Effector CD4-positive, alpha-beta T cell (primary cell): Measurements from ENCODE around the gene SMOC2. TPM values are rescaled to one million over a fixed set of nuclear protein-coding genes. Genes with fewer than 3 reads are reported as not detected.

Experiments
- DNase-seq: peaks from one replicate; pipeline ENCODE4 v3.0.0-alpha.2; 2020
- total RNA-seq: gene quantifications from one replicate; lab custom pipeline; 2026; lab: John Stamatoyannopoulos, UW

Gene SMOC2
- total RNA-seq, result not detected

GRCh38 chr6:168440520-168441433, at the start of gene SMOC2:
SMOC2 (plus strand) TSS chr6:168441184; CDS start chr6:168441371, 187 bp downstream.
- no peak for DNase-seq

GRCh38 chr6:168393126-168393870, 47.7 kb upstream of the SMOC2 start:
- no peak for DNase-seq

- DNase-seq, result no peak
Measured at GRCh38 chr6:168394606-168395005, 46.4 kb upstream of the SMOC2 start.

GRCh38 chr6:168395983-168396382, 45.0 kb upstream of the SMOC2 start:
- DNase-seq, result no peak

GRCh38 chr6:168396561-168396960, 44.4 kb upstream of the SMOC2 start:
- DNase-seq, result no peak

GRCh38 chr6:168397012-168397411, 44.0 kb upstream of the SMOC2 start:
- DNase-seq, result no peak

- DNase-seq, result no peak
Measured at GRCh38 chr6:168400037-168400436, 40.9 kb upstream of the SMOC2 start.

GRCh38 chr6:168403370-168404005, 37.5 kb upstream of the SMOC2 start:
- no peak for DNase-seq

GRCh38 chr6:168404560-168404959, 36.4 kb upstream of the SMOC2 start:
- no peak for DNase-seq

- DNase-seq, result no peak
Measured at GRCh38 chr6:168407842-168408241, 33.1 kb upstream of the SMOC2 start.

- no peak for DNase-seq
Measured at GRCh38 chr6:168408504-168409136, 32.4 kb upstream of the SMOC2 start.

GRCh38 chr6:168410035-168410434, 30.9 kb upstream of the SMOC2 start:
- DNase-seq, result no peak

GRCh38 chr6:168410554-168411011, 30.4 kb upstream of the SMOC2 start:
- DNase-seq, result no peak

GRCh38 chr6:168411130-168411529, 29.9 kb upstream of the SMOC2 start:
- no peak for DNase-seq

- DNase-seq, result no peak
Measured at GRCh38 chr6:168411793-168412192, 29.2 kb upstream of the SMOC2 start.

- DNase-seq, result no peak
Measured at GRCh38 chr6:168412456-168412855, 28.5 kb upstream of the SMOC2 start.

GRCh38 chr6:168413018-168413720, 27.8 kb upstream of the SMOC2 start:
- no peak for DNase-seq

- DNase-seq, result no peak
Measured at GRCh38 chr6:168413856-168414255, 27.1 kb upstream of the SMOC2 start.

- no peak for DNase-seq
Measured at GRCh38 chr6:168414336-168415097, 26.5 kb upstream of the SMOC2 start.

- DNase-seq, result no peak
Measured at GRCh38 chr6:168415098-168415992, 25.6 kb upstream of the SMOC2 start.
